GM21576 (cell line): ENCODE results near the gene KL.

ENCODE experiments used
- ATAC-seq: cut with Tn5 transposase; IDR thresholded peaks from one replicate; pipeline ENCODE4 v1.9.1; 2021; ENCODE audit warnings: mild to moderate bottlenecking, moderate library complexity; ENCODE audit not compliant: unreplicated experiment

KL gene

DNA sequence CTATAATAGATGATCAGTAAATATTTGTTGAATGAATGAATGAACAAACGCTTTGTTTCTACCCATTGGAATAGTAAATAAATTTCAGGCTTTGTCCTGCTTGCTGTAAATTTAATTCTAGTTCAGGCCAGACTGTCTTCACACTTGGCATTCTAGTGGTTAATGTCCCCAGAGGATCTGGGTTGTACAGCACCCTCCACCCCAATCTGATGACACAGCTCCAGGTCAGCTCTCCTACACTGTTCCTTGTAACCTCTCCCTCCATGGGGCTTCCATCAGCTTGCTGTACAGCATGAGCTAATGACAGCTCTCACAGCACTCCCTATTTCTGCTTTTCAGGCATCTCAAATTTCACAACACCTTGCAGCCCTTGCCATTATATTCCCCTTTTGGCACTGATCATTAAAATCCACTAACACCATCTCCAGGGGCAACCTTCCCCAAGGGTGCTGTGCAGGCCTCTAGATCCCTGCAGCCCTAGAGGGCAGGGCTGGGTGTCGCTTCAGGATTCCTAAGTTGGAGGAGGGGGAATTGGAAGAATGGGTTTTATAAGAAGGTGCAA, 12.7 kb upstream of the KL start:
- no peak for ATAC-seq

DNA sequence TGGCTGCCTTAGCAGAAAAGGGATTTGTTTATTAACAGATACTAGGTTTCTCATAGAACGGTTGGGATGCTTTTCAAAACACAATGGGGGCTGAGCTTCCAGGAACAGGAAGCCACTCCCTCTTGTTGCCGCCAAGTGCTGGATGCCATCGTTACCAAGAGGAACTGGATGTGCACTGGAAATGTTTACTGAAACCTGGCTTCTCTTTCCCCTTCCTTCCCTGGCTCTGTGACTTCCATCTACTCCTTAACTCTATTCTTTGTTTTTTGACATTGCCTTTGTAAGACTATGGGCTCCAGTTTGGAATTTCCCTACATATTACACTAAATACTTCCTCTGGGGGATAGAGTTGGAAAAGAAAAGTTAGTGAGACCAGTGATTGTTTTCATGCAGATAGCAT, 11.7 kb upstream of the KL start:
- no peak for ATAC-seq

DNA sequence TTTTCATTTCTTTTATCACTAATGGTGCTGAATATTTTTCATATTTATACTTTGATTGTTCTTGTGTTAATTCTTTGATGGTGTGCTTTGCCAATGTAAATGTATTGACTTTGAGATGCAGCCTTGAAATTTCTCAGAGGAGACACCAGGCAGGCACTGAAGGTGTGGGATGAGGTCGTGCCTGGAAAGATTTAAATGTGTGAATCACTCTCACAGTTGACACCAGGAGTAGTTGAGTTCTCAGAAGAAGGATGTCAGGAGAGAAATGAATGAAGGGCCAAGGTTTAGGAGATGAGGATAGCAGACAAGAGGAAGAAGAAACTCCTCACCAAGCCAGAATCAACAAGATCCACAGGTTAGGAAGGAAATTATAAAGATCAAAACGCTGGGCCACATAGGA, 10.1 kb upstream of the KL start:
- ATAC-seq, result no peak

DNA sequence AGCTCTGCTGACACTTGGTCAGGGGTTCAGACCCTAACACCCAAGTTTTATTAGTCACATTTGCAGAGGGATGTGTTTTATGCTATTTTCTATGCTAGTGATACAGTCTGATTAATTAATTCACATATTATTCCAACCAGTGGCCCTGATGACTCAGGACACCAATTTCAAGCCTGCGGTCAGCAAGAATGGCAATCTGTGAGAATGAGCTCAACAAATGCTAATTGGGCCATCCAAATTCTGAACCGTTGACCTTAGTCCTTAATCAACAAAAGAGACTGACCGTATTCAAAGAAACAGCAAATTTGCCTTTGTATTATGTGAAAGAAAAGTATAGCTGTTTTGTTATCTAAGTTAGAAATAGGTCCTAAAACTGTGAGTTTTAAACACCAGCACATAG, 9.6 kb upstream of the KL start:
- ATAC-seq, result no peak

DNA sequence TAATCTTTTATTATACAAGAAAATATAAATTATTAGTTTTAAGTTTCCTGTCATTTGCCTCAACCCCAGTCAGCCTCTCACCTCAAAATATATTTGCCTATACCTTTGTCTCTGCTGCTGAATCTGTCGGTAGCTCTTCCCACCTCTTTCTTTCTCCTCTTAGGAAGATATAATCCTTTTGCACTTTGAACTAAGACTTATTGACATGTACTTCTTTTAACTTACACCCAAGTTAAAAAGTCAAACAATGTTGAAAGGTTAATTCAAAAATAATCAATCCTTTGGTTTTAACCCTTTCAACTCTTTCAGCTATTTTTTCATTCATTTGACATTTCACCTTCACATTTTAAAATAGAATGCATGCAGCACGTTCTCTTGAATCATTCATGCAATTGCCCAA, 9.0 kb upstream of the KL start:
- no peak for ATAC-seq

DNA sequence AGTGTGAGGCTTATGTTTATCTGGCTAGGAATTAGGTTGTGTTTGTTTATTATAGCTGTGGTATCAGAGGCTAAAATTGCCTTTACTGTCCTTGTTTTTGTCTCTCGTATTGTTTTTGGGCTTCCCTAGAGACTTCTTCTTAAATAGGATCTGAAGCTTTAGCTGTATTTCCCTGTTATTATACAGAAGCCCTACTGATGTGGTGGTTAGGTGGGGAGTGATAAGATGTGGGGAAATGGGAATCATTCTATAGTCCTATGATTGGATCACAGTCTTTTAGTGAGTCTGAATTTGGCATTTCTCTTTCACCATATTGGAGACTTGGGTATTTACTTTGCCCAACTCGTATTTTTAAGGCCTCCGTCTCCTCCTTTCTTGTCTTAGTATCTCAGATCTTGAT, 8.3 kb upstream of the KL start:
- ATAC-seq, result no peak

DNA sequence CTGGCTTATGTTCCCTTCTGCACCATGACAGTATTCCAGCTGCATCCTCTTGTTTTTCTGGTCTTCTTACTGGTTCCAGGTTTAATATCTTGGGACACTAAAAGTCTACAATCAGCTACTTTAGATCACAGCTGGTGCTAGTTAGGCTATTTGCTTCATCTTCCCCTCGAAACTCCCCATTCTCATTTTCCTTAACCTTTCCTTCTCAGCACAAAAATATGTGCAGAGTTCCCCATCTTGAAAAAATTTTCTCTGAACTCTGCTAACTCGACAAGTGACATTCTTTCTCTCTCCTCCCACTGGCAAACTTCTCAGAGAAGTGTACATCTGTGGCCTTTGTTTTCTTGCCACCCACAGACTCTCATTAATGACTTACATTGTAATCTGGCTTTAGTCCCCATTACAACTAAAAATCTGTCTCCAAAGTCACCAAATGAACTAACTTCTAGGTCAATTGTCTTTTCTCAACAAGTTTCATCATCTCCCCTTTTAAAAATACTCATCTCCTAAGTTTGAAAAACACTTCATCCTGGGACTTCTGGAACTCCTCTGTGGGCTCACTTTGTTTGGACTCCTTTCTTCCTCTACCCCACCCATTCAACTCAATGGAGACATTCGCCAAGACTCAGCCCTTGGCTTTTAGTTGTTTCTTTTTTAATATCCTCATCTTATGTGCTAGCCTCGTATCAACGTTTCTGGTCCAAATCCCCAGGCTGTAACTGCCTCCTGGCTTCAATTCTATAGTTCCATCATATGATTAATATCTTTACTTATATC, 7.1 kb upstream of the KL start:
- no peak for ATAC-seq

DNA sequence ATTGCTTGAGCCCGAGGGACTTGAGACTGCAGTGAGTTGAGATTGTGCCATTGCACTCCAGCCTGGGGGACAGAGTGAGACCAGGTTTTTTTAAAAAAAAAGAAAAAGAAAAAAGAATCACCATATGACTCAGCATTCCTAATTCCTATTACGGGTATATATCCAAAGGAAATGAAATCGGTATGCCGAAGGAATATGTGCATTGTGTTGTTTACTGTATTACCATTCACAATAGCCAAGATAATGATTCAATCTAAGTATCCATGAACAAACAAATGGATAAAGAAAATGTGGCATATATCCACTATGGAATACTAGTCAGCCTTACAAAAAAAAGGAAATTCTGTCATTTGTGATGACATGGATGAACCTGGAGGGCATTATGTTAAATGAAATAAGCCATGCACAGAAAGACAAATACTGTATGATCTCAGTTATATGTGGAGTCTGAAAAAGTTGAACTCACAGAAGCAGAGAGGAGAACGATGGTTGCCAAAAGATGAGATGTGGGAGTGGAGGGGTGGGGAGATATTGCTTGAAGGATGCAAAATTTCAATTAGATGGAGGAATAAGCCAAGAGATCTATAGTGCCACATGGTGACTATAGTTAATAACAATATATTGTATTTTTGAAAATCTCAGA, 4.3 kb upstream of the KL start:
- ATAC-seq, result no peak

DNA sequence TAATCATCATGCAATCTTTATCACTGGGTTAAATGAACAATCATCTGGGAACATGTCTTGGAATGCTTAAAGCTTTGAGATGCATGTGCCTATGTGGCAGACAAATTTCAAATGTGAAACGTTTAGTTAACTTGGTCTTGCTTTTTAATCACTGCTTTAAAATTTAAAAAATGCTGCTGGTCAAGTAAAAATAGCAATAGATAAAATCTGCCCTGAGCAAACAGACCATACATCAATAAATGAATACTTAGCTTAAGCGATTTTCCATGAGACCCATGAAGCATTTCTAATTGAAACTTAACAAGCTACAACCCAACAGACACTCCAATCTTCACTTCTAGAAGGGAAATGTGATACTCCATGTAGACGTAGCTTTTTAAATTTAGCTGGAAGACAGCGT, 1.9 kb upstream of the KL start:
- ATAC-seq, result no peak

DNA sequence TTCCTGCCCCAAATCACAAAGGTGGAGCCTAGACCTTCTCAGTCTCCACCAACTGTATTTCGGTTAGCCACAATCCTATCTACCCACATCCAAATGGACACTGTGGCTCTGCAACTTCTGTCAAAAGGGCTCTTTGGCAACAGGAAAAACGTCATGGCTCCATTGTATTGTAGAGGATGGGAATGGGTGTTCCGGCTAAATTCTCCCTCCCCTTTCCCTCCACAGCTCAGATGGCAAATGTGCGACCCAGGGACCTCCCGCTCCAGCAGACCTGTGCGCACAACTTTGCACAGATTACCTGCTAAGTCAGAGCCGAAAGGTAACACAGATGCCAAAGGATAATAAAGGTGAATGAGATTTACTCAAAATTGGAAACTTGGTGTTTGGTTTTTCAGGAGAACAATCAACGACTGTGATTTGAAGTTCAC, 968 bp upstream of the KL start:
- no peak for ATAC-seq

DNA sequence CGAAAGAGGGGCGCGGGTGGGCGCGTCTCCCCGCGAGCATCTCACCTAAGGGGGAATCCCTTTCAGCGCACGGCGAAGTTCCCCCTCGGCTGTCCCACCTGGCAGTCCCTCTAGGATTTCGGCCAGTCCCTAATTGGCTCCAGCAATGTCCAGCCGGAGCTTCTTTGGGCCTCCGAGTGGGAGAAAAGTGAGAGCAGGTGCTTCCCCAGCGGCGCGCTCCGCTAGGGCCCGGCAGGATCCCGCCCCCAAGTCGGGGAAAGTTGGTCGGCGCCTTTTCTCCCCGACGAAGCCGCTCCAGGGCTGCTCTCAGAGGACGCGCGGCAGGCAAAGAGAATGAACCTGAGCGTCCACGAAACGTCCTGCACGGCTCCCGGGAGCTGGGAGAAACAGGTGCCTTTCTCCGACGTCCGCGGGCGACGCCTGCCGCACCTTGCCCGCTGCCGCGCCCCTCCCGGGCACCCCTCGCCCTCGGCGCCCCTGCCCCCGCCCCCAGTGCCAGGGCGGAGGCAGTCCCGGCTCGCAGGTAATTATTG, 366 bp upstream of the KL start:
- ATAC-seq, result no peak

DNA sequence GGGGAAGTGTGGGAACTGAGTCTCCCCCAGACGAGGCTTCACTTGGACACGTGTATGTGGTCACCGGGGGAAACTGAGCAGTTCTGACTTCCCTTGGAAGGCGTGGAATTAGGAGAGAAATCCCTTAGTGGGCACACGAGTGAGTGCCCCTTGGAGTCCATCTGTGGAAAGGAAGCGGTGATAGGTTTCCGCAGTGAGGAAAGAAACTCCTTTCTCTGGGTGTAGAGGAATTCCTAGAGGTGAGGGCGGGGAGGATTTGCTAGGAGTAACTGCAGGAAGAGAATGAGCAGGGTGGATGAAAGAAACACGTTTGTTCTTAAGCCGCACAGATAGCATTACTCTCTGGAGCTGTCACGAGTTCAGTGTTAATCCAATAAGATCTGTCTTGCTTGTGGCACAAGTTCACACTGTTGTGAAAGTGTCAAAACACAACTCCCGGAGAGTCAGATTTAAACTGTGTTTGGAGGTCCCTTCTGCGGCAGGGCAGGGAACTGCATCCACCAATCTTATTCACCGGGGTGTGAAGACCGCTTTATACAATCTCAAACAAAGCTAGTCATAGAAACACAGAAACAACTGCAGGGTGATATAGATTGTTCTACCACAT, 1.2 kb downstream of the KL start:
- ATAC-seq, result peak; percentile 77

DNA sequence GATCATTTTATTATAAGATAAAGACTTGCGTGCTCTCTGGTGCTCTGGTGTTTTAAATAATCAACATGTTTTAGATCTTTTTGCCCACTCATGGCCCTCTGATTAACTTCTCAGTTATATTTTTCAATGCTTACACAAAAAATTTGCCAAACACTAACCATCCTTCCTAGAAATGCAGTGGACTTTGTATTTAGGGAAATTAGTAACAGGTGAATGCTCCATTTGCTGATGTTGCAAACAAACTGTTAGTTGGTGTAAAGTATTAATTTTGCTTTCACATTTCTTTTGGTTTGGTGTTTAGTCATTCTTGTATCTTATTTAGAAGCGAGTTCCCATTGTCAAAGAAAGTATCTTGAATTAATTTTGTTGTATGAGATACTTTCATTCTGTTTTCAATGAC, 2.7 kb downstream of the KL start:
- ATAC-seq, result no peak

DNA sequence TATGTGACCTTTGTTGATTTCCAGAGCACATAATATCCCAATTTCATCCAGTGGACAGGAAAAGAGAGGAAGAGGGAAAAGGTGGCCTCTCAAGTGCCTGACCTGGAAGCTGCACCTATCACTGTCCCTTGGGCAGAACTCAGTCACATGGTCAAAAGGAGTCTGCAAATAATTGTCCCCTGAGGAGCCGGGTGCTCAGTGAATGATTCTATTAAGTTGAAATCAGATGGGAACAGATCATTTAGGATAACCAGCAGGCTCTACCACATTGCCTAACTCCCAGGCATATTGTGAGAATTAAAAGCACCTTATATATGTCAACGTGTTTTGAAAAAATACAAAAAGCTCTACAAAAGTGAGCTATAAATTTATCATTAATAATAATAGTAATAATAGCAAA, 6.8 kb downstream of the KL start:
- ATAC-seq, result no peak

DNA sequence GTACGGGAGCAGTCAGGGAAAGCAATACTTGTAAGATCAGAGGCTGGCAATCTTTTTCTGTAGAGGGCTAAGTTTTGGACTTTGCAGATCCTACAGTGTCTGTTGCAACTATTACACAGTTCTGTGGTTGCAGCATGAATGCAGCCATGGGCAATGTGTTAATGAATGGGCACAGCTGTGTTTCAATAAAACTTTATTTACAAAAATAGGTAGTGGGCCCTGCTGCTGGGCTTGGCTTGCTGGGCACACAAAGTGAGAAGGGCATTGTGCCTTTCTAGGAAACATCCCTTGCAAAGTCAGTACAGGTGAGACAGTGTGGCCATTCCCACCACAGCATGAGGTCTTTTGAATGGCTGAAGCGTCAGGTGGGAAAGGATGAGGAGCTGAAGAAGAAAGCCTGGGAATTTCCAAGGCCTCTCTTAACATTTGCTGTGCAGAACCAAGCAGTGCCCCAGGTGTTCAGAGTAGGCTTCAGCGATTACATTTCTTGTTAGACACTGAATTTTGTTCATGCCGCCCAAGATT, 9.1 kb downstream of the KL start:
- ATAC-seq, result no peak

DNA sequence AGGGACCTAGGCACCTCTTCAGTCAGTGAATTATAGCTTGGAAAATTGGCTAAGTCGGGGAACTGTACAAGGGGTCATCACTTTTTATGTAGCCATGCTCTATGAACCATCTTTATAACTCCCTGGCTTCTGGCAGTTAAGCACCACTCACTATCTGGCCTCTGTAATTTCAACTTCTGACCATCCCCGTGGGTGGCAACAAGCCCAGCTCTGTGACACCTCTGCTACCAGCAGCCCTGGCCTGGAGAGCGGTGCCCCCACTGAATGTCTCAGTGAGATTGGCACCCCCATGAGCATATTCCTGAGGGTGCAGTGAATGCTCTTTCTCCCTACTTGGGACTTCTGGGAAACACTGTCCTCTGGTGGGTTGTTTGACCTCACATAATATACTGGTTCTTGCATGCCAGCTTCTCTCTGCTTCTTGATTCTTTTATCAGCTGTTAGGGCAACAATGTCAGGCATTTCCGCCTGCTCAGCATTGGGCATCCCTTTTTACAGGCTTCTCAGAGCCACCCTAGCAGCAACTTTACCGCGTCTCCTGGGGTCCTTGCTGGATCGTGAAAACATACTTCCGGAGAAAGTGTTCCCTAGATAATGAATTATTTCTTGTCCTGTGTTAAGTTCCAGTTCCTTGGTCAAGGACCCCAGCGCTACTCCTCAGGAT, 10.4 kb downstream of the KL start:
- ATAC-seq, result no peak

DNA sequence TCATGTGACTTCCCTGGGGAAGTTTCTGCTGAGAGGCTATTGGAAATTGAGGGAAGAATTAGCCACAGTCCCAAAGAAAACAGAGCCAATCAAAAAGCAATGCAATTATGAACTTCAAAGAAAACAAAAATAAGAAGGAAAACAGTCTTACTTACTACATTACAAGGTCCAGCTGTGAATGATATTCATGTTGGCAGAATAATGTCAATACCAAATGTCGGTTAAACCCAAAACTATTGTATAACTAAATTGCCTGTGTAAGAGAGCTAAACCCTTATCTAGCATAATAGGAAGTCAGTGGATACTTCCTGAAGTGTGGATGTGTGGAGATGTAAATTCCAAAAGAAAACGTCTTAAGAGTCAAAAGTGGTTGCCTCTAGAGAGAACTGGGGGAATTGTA, 12.4 kb downstream of the KL start:
- ATAC-seq, result no peak

DNA sequence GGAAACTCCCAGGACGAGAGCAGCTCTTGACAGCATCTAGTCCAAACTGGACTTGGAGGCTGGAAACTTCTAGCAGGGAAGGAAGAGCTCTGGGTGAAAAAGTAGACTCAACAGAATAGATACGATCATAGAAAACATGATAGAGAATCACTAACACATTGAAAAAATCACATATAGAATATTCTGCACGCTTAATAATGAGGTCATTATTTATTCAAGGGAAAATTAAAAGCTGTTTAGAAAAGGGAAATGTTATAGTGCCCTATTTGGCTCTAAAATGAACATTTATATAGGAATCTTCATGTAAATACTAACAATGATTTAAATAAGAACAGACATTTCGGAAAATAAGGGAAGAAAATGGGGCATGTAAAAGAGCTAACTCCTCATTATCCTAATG, 15.1 kb downstream of the KL start:
- no peak for ATAC-seq

DNA sequence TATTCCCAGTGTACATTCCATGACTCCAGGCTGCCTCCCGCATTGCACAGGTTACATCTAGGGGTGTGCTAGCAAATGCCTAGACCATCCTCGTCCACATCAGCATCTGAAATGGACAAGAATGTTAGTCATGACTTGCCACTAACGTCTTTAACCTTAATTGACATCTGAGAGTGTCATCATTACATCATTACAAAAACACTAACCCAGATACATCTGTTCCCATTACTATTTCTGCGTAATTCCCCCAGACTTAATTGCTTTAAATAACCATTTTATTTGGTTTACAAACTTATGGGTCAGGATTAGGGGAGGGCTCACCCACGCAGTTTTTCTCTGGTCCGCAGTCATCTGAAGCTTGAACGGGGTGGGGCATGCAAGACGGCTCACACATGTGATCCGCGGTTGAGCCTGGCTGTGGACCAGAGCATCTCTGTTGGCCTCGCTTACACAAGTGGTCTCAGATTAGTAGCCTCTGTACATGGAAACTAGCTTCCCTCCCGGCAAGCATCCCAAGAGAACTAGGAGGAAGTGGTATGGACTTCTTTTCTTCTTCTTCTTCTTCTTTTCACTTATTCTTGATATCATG, 15.9 kb downstream of the KL start:
- no peak for ATAC-seq

DNA sequence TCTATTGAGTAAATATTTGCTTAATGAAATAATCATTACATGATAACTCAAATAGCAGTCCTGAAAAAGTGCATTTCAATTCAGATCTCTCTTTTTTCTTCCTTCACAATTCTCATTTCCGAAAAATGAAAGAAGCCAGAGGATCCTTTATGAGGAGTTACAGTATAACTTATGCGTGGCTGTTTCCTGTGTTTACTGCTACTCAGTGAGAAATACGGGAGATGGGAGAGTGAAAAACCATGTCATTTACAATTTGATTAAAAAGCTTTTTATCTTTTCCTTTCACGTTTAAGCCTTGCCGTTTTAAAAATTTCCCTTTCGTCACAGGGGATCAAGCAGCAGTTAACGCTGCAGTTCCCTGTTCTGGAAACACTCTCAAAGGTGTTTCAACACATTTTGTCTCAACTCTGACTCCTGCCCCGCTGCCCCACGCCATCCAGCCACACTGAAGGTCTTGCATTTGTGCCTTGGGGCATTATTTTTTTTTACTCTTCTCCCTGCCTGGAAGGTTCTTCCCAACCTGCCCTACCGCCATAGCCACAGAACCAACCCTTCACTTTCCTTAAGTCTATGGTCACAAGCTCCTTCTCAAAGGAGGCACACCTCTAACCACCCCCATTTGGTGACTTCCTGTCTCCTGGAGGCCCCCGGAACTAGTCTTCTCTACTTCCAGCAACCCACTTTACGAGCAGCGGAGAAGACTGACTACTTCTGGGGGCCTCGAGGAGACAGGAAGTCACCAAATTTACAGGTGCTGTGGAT, 17.0 kb downstream of the KL start:
- ATAC-seq, result peak; percentile 49
